ENCODE measurements around the gene PARP16.
"Not testable (repeated sequence)": the region's sequence is repeated elsewhere in the genome, so short reads cannot be mapped to it uniquely, and the experiment has no call there.

Gene PARP16

GRCh38 chr15:65289261-65289854 lies 2.7 kb upstream of the PARP16 start:
- in situ Hi-C loops (cut with HindIII; ENCODE audit: low pct_ligation_motif_present, low pct_unique_long_range_greater_than_20kb, low sequenced_read_pairs), result no loop called here
- no peak for DNase-seq

DNA sequence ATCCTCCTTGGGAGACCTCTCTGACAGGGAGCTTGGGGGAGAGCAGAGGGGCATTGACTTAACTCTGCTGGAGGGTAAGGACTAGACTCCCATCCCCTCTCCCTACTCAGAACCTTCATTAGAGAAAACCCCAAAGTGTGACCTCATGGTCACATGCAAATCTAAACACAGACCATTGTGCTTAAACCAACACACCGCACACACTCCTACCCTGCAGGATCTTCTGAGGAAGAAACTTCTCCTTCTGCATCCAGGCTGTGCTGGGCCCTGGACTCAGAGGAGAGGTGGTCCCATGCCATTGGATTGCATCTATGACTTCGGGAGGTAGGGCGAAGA lies 805 bp upstream of the PARP16 start:
- in situ Hi-C loops (cut with HindIII; ENCODE audit: low pct_ligation_motif_present, low pct_unique_long_range_greater_than_20kb, low sequenced_read_pairs), result no loop called here
- DNase-seq, result no peak

DNA sequence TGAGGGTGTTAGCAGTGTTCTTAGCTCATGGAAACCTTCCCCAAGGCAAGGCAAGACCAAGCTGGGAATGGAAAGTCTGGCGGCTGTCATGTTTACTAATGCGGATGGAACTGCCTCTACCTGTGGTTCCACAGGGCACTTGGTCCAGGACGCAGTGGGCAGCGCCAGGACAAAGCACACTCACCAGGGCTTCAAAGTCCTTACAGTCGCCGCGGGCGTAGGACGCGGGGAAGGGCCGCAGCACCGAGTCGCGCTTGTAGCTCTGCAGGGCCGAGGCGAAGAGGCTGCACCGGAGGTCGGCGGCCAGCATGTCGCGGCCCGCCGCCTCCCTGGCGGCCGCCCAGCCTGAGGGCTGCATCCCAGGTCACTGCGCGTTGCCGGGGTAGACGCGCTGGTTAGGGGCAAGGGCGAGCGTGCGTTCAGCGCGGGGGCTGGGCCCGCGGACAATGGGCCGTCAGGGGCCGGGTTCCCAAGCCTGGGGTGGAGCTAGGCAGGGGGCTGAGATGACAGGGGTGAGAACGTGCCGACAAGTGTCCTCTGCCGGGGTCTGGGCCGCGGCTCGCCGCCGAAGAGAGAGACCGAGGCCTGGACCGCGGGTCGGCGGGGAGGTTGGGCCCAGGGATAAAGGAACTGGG lies 497 bp downstream of the PARP16 start:
- peak; percentile 31 for DNase-seq
- in situ Hi-C loops (cut with HindIII; ENCODE audit: low pct_ligation_motif_present, low pct_unique_long_range_greater_than_20kb, low sequenced_read_pairs), result no loop called here

- DNase-seq, result no peak
- in situ Hi-C loops (cut with HindIII; ENCODE audit: low pct_ligation_motif_present, low pct_unique_long_range_greater_than_20kb, low sequenced_read_pairs), result no loop called here
Observed at GRCh38 chr15:65285291-65286068, 1.2 kb downstream of the PARP16 start.

- DNase-seq, result no peak
- in situ Hi-C loops (cut with HindIII; ENCODE audit: low pct_ligation_motif_present, low pct_unique_long_range_greater_than_20kb, low sequenced_read_pairs), result no loop called here
Observed at GRCh38 chr15:65278480-65278879, 8.2 kb downstream of the PARP16 start.

DNA sequence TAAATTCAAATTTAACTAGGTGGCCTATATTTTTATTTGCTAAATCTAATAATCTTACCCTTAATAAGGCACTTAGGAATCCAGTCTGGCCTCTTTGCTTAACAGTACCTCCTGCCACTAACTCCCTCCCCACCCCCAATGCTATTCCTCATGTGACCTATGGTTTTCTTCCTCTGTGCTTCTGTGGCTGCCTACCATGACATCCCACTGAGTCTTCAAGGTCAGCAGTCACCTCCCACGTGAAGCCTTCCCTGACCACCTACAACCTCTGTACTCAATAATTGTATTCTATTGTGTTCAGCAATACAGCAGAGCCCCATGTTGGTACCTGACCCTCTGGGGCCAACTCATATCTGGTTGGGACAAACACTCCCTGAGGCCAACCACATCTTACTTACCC lies 9.7 kb downstream of the PARP16 start:
- in situ Hi-C loops (cut with HindIII; ENCODE audit: low pct_ligation_motif_present, low pct_unique_long_range_greater_than_20kb, low sequenced_read_pairs), result no loop called here
- DNase-seq, result no peak

GRCh38 chr15:65275728-65276126 lies 11.0 kb downstream of the PARP16 start:
- in situ Hi-C loops (cut with HindIII; ENCODE audit: low pct_ligation_motif_present, low pct_unique_long_range_greater_than_20kb, low sequenced_read_pairs), result no loop called here
- no peak for DNase-seq

- DNase-seq, result no peak
- in situ Hi-C loops (cut with HindIII; ENCODE audit: low pct_ligation_motif_present, low pct_unique_long_range_greater_than_20kb, low sequenced_read_pairs), result no loop called here
Observed at GRCh38 chr15:65275104-65275727, 11.5 kb downstream of the PARP16 start.

DNA sequence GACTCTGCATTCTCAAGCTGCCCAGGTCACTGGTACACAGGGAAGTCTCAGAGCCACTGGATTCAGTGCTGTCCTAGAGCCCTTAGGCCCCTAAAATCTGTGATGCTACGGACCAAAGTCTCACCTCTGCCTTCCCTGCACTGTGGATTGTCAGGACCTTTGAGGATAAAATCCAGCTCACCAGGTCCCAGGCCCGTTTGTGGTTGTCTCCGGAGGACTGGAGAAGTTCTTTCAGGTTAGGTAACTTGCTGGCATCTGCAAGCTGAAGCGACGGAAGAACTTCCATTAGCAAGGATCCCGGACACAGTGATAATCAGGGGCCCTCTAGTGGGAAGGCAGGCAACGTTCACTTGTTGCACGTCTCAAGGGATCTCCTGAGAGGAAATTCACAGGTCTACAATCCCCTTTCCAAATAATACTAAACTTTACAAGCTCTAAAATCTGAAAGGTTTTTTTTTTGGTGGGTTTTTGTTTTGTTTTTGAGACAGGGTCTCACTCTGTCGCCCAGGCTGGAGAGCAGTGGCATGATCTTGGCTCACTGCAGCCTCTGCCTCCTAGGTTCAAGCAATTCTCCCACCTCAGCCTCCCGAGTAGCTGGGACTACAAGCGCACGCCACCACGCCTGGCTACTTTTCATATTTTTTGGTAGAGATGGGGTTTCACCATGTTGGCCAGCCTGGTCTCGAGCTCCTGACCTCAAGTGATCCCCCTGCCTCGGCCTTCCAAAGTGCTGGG lies 15.7 kb downstream of the PARP16 start:
- in situ Hi-C loops (cut with HindIII; ENCODE audit: low pct_ligation_motif_present, low pct_unique_long_range_greater_than_20kb, low sequenced_read_pairs), result not testable (repeated sequence)
- peak; percentile 66 for DNase-seq

GRCh38 chr15:65268411-65268810 lies 18.3 kb downstream of the PARP16 start:
- DNase-seq, result no peak
- in situ Hi-C loops (cut with HindIII; ENCODE audit: low pct_ligation_motif_present, low pct_unique_long_range_greater_than_20kb, low sequenced_read_pairs), result no loop called here

GRCh38 chr15:65266469-65266868 lies 20.2 kb downstream of the PARP16 start:
- DNase-seq, result no peak
- in situ Hi-C loops (cut with HindIII; ENCODE audit: low pct_ligation_motif_present, low pct_unique_long_range_greater_than_20kb, low sequenced_read_pairs), result no loop called here

- DNase-seq, result no peak
- in situ Hi-C loops (cut with HindIII; ENCODE audit: low pct_ligation_motif_present, low pct_unique_long_range_greater_than_20kb, low sequenced_read_pairs), result no loop called here
Observed at GRCh38 chr15:65264863-65265430, 21.7 kb downstream of the PARP16 start.

DNA sequence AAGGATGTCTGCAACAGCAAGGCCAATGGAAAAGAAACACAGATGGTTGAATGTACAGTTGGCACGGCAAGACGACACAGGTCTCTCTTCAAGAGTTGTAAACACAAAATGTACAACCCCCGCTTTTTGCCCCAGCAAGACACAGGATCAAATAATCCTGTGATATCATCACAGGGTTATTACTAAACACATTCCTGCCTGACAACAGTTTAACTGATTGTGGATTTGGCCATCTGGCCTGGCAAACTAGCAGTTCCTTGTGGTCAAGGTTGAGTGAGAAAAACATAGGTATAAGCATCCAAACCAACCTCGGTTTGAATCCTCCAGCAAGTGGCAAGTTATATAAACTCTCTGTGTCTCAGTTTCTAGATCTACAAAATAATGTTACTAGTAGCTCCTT lies 23.4 kb downstream of the PARP16 start:
- in situ Hi-C loops (cut with HindIII; ENCODE audit: low pct_ligation_motif_present, low pct_unique_long_range_greater_than_20kb, low sequenced_read_pairs), result no loop called here
- no peak for DNase-seq

DNA sequence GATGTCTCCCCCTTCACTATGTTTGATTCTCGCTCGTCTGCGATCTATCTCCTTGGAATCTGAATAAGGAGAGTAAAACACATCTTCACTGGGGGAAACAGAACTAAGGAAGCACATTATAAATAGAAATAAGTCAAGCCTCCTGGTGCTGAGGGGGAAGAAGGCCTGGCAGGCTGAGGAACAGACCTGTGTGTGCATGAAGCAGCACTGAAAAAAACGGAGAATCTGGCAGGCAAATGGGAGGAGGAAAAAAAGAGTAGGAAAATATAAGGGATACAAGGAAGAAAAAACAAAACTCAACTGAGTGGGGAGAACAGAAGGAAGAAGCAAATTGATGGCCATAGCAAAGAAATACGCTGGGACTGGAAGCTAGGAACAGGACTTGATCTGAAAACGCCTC lies 25.7 kb downstream of the PARP16 start:
- in situ Hi-C loops (cut with HindIII; ENCODE audit: low pct_ligation_motif_present, low pct_unique_long_range_greater_than_20kb, low sequenced_read_pairs), result no loop called here
- DNase-seq, result no peak

DNA sequence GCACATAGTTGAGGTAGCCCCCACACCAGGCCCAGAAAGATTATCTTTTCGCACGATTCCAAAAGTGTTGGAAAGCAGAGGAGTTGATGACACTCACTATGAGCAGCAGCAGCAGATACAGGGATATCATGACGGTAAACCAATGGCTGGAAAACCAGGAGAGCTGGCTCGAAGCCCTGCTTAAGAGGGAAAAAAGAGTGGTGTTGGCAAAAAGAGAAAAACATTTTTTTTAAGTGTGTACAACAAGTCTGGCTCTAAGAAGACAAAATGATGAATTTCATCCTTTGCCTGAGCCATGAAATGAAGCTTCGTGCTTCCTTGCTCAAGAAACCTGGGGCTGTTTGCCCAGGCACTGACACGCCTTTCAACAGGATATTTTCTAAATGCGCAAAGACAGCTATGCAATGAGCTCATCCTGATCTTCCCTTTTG lies 27.3 kb downstream of the PARP16 start:
- in situ Hi-C loops (cut with HindIII; ENCODE audit: low pct_ligation_motif_present, low pct_unique_long_range_greater_than_20kb, low sequenced_read_pairs), result no loop called here
- no peak for DNase-seq

DNA sequence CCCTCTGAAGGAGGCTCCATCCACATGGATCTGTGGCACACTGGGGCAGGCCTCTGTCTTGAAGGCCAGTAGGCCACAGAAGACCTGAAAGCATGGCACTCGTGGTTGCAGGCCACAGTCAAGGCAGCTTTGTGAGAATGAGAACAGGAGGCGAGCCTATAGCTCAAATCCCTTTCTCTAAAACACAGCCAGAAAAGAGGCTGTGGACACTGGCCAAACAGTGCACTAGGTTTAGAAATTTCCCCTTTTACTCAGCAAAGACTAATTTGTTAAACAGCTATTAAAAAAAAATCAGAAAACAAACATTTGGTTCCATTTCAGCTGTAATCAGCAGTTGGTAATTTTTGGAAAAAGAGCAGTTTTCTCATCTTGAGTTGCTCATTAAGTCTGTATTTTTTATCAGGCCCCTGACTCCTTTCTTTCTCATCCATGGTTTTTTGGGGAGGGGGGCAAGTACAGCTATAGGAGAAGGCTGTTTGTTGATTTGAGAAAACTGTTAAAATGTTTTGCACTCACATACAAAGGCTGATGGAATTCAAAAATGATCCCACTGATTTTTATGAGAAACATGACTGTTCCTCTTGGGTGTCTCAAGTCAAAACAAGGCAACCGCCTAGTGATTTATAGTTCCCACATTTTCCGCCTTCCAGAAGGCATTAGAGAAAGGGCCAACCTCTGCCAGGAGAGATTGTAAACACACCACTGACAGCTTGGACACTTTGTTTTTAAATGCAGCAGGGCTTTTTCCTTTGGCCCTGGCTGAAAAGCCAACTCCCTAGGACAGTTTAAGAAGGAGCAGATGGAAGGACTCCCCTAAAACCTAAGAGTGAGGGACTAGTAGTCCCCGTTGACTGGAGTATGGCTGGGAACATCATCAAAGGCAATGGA lies 28.1 kb downstream of the PARP16 start:
- in situ Hi-C loops (cut with HindIII; ENCODE audit: low pct_ligation_motif_present, low pct_unique_long_range_greater_than_20kb, low sequenced_read_pairs), result no loop called here
- no peak for DNase-seq

- in situ Hi-C loops (cut with HindIII; ENCODE audit: low pct_ligation_motif_present, low pct_unique_long_range_greater_than_20kb, low sequenced_read_pairs), result no loop called here
- DNase-seq, result no peak
Observed at GRCh38 chr15:65255486-65256140, 31.1 kb downstream of the PARP16 start.

Data from ACHN (cell line).